Stomach (tissue), 4 donors: ENCODE results near the gene CFB.

Experiments used
- CTCF ChIP-seq, 7 experiments: fragments of 450-650 bp in 4 of 7; fragments of 200-600 bp in 3 of 7; sonication (generic) in 3 of 7; IDR thresholded peaks; one replicate each; pipeline ENCODE4 v1.5.1; 2016 to 2019; ENCODE audit warnings: antibody characterized with exemption in 7 of 7, control low read depth in 2 of 7, mild to moderate bottlenecking in 1 of 7
- EP300 ChIP-seq: sonication (generic); formaldehyde crosslinking; IDR thresholded peaks from one replicate; pipeline ENCODE4 v1.6.1; 2017; ENCODE audit warnings: antibody characterized with exemption
- POLR2A ChIP-seq, 4 donors: fragments of 450-650 bp; IDR thresholded peaks; one replicate each; pipeline ENCODE4 v1.6.1; 2016; ENCODE audit warnings: antibody characterized with exemption in 4 of 4, control low read depth in 2 of 4, mild to moderate bottlenecking in 1 of 4, moderate library complexity in 1 of 4
- POLR2AphosphoS5 ChIP-seq, 3 donors: sonication (generic); formaldehyde crosslinking; IDR thresholded peaks; one replicate each; pipeline ENCODE4 v1.6.1; 2016; ENCODE audit warnings: antibody characterized with exemption in 3 of 3

GRCh38 chr6:31968326-31968725 lies 22.4 kb downstream of the CFB start:
- TF ChIP-seq POLR2A (IDR thresholded peaks at IDR 0.05) = no peak
- no peak for TF ChIP-seq CTCF (IDR thresholded peaks at IDR 0.05)
- TF ChIP-seq EP300 = no peak
- no peak for TF ChIP-seq POLR2AphosphoS5 (IDR thresholded peaks at IDR 0.05)
